ENCODE data around the gene LYRM4.

Gene LYRM4

DNA sequence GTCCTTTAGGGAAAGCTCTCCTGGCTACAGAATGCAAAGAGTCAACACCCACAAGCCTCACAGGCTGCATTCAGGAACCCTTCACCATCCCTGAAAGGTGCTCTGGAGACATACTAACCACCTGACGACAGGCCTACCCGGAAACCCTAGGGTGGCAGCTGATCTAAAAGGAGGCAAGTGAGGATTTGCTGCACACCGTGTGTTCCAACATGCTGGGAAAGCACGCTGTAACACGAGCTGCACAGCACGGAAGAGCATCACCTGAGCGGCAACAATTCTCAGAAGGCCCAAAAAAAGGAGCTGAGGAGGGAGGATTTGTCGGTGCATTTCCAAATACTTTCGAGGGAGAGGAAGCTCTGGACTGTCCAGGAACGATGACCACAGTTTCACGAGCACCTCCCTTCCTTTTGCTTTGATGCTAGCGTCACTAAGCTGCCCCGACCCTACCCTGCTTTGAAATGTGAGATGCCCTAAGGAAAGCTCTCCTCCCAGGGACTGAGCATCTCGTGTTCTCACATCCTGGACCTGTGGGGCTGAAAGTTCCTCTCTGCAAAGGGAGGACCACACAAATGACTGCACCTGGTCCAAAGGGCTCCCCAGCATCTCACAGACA is 88.6 kb downstream of the LYRM4 start:
- DNase-seq: no peak

GRCh38 chr6:5167501-5167900 is 93.2 kb downstream of the LYRM4 start:
- no peak for DNase-seq

DNA sequence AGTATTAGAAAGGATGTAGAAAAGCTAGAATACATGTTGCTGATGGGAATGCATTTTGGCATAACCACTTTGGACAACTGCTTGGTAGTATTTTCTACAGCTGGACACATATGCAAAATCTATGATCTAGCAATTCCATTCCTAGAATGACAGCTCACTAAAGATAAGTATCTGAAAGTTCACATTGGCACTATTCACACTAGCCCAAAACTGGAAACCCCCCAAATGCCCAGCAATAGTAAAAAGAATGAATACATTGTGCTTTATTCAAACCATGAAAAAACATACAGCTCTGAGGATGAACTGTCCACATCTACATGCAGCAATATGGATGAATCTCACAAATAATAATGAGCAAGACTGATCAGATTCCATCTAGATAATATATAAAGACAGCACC is 96.7 kb downstream of the LYRM4 start:
- no peak for DNase-seq

DNA sequence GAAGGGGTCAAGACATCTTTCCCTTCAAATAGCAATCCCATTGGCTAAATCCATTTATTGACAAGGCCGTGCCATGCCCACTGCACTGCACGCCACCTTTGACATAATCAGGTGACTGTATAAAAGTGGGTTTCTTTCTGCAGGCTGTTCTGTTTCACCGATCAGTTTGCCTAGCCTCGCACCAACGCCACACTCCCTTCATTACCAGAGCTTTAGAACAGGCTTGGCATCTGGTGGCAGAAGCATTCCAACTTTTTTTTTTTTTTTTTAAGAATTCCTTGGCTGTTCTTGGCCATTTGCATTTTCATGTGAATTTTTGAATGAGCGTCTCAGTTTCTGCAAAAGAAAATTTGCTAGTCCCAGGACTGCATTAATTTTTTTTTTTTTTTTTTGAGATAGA is 97.5 kb downstream of the LYRM4 start:
- no peak for DNase-seq

GRCh38 chr6:5162355-5162754 is 98.4 kb downstream of the LYRM4 start:
- DNase-seq: no peak

- no peak for DNase-seq
These were observed 100.5 kb downstream of the LYRM4 start for GRCh38 chr6:5160206-5160605.

- no peak for DNase-seq
These were observed 101.6 kb downstream of the LYRM4 start for GRCh38 chr6:5159162-5159561.

- DNase-seq: no peak
These were observed 102.6 kb downstream of the LYRM4 start for GRCh38 chr6:5158180-5158579.

DNA sequence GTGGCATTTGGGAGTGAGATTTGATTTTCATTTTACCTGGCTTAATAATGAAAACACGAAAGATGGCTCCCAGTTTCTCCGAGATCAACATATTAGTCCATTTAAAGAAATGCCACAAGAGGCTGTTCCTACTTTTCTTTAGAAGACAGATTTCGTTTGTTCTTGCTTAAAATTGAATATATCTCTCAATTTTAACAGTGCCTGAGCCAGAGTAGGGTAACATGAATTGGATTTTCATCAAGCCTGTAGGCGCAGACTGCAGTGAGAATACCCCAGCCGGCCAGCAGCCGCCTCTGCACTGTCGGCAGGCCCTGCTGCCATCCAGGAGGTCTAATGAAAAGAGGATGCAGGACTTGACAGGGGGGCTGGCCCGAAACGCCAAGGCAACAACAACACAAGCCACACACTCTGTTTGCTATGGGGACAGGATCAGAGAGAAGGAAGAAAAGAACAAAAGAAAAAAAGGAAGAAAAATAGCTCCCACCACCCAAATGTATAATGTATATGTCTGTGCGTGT is 103.1 kb downstream of the LYRM4 start:
- no peak for DNase-seq

DNA sequence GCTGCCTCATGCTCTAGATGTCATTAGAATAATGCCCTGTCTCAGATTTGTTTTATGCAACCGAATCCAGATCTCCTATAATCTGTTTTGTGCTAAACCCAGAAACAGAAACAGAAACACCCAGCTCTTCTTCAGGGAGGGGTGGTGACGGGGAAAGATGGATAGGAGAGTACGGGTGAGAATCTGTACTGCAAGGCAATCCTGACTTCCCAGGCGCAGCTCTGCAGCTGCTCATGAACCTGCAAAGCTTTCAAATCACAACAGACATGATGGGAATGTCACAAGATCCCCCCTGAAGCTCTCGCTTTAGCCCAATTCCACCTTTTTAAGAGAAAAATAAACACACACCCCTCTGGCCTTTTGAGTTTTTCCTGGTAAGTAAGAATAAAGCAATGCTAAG is 104.1 kb downstream of the LYRM4 start:
- DNase-seq: no peak

DNA sequence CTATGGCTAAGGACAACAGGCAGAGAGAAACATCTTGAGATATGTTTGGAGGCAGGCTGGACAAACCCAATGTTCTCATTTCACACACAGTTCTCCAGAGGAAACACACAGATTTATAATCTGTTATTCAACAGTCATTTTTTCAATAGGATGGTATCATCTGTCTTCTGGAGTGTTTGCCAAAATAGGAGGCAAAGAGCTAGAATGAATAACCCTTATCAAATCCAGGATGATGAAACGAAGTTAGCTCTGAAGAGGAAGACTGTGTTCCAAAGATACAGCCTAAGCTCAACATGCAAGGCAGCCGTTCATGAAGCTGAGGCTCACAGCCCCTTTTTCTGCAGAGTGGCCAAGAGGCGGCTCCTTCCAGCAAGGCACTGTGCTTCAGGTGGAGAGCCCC is 104.8 kb downstream of the LYRM4 start:
- no peak for DNase-seq

- DNase-seq: no peak
These were observed 107.6 kb downstream of the LYRM4 start for GRCh38 chr6:5153186-5153585.

DNA sequence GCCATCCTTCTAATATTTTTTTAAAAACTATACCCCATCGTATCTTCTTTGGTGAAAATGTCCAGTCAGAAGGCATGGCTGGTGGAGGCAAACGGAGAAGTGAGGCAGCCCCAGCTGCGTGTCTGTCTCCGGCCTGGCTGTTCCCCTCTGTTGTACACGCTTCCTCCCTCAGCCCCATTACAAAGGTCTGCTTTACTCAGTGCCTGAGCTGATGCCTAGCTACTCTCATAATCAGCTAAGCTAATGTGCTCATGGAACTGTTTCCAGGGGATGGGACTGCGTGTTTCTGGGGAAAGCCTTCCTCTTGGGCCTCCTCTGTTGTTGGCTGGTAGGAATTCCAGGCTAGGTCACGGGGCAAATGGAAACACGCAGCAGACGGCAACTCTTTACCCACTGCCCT is 108.3 kb downstream of the LYRM4 start:
- DNase-seq: no peak

- DNase-seq: no peak
These were observed 108.8 kb downstream of the LYRM4 start for GRCh38 chr6:5151955-5152401.

GRCh38 chr6:5151360-5151954 is 109.3 kb downstream of the LYRM4 start:
- DNase-seq: no peak

- DNase-seq: no peak
These were observed 110.1 kb downstream of the LYRM4 start for GRCh38 chr6:5150551-5151075.

DNA sequence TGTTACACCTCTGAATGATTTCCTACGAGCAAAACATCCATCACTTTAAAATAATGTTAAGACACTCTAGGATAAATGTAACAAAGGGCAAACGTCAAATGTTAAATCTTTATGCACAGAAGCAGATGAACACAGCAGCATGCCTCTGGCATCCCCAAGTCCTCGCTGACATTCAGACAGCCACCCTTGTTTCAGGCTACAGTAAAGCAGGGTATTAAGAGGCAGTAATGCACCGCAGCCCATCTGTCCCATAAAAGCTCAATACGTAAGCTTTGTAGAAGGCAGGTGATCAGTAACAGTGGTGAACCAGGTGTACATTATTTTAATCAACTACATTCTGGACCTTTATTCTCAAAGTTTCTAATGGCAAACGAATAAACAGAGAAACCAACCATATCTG is 110.9 kb downstream of the LYRM4 start:
- no peak for DNase-seq

DNA sequence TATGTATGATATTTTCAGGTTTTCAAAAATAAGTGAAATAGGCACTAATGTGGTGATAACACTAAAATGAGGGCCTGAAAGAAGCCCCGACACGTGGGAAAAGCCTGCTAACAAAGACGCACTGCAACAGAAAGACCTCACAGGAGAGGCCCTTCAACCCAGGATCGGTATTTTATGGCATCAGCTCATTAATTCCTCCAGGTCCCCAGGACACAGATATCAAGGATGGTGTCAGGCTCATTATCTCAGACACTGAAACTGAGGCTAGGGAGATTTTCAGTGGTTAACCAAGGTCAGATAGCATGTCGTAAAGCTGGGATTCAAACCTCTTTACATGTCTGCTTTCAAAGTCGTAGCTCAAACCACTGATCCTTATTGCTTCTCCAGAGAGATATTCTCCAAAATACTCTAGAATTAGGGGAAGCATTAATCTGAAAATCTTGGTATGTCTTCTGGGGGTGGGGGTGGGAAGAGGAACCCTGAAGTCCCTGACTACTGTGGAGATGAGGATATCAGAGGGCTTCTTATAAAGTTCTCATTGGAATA is 111.5 kb downstream of the LYRM4 start:
- no peak for DNase-seq

GRCh38 chr6:5146398-5146797 is 114.4 kb downstream of the LYRM4 start:
- no peak for DNase-seq

DNA sequence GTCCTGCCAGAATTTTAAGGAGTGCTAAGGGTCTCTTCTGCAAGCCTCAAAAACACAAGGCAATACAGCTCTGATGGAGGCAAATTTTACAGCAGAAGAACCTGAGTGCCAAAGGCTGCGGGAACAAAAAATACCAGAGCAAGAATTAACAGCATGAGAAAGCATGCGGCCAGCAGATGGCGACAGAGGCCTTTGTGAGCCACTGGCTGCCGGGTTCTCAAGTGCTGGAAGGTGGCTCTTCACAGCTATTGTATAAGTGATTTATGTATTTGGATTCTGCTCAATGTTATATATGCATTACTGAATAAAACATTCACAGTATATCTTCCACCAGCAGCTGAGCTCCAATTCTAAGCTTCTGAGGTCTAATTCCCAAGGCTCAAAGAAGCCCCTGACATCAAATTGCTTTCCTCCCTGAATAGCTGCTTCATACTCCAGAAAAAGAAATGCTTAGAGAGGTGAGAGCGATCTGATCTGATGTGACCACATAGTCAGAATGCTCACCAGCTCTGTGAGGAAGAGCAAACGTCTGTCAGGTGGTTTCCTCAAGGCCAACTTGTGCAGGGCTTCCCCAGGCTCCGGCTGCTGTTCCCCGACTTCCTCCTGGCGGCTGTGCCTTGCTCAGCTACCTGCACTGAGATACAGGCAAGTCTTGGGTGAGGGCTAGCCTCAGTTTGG is 117.0 kb downstream of the LYRM4 start:
- DNase-seq: peak; percentile 90

GRCh38 chr6:5142915-5143314 is 117.8 kb downstream of the LYRM4 start:
- DNase-seq: no peak

DNA sequence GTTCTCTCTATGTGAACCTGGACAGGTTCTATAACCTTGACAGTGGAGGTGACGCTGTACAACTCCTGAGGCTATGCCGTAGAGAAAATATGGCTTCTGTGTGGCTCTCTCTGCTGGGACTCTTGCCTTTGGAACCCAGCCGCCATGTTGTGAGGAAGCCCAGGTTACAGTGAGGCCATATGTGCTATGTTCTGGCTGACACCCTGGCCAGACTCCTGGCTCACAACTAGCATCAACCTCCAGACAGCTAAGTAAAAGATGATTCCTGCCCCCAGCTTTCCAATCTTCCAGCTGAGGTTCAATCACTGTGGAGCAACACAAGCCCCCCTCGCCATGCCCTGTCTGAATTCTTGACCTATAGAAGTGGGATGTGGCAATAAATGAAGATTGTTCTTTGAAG is 118.6 kb downstream of the LYRM4 start:
- DNase-seq: no peak

DNA sequence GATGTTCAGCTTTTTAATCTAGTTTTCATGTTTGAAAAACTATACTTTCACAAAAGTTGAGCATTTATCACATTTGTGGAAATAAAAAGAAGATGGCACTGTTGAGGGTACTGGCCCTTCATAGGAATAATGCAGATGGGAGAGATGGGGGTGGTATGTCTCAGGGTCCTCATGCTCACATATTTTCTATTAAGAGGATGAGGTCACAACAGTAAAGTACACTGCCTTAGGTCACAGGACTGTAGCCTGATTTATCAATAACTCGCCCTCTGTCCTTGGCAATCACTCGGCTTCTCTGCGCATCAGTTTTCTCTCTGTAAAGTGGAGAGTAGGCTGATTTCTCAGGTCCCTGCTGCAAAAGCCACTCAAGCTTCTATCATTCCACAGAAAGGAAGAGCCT is 119.7 kb downstream of the LYRM4 start:
- DNase-seq: no peak

Data from right forelimb (tissue), 1 donor.